Urinary bladder (tissue), 4 donors: ENCODE data around the gene SOST. TPM values are rescaled to one million over a fixed set of nuclear protein-coding genes. Genes with fewer than 3 reads are reported as not detected.
"Not testable (repeated sequence)": the region's sequence is repeated elsewhere in the genome, so short reads cannot be mapped to it uniquely, and the experiment has no call there.

ENCODE experiments used
- DNase-seq: peaks from one replicate; pipeline ENCODE4 v3.0.0-alpha.2; 2015; ENCODE audit errors: extremely low spot score
- H3K27ac ChIP-seq: one replicate; pipeline ENCODE4 v1.5.1; 2013; ENCODE audit warnings: low read depth, mild to moderate bottlenecking, moderate library complexity
- H3K36me3 ChIP-seq: one replicate; pipeline ENCODE4 v1.6.1; 2013; ENCODE audit warnings: mild to moderate bottlenecking, moderate library complexity; ENCODE audit not compliant: insufficient read depth
- H3K4me1 ChIP-seq: one replicate; pipeline ENCODE4 v1.6.1; 2013; ENCODE audit warnings: mild to moderate bottlenecking, moderate library complexity; ENCODE audit not compliant: insufficient read depth
- H3K4me3 ChIP-seq: one replicate; pipeline ENCODE4 v1.5.1; 2013; ENCODE audit warnings: low read depth, low read length
- WGBS: extraction: QIAGEN DNeasy Blood & Tissue Kit; methylation state at CpG from one replicate; pipeline ENCODE4 v1.1.7; 2013; 5-methylcytosine and 5-hydroxymethylcytosine counted together
- polyA plus RNA-seq: library from polyadenylated mRNA; stranded (reverse); fragments of 200-250 nt; gene quantifications from one replicate; pipeline ENCODE4 v1.2.3, GENCODE V29; 2013
- total RNA-seq: library from RNA; depleted of rRNA; stranded (reverse); fragments of >200 nt; gene quantifications from one replicate; pipeline ENCODE4 v1.2.3, GENCODE V29; 2014
- donor health status: healthy with polysubstance abuse.
- donor health status: healthy.

SOST gene
- total RNA-seq, result 0.21 TPM
- not detected for polyA plus RNA-seq

- Histone ChIP-seq H3K4me3 (no peak within 1 kb of the TSS), H3K27ac (no peak within 1 kb of the TSS), H3K4me1 (peaks cover 1% of the 10 kb centered on the region), H3K36me3 (no peaks in the 10 kb centered on the region)
- DNase-seq, result no peak
- WGBS, result 83% methylated on average over 24 of the region's 24 CpGs
Observed at GRCh38 chr17:43758497-43759174, at the start of gene SOST. TSS of gene SOST (minus strand) at chr17:43758791. CDS start at chr17:43758741, 50 bp downstream.

DNA sequence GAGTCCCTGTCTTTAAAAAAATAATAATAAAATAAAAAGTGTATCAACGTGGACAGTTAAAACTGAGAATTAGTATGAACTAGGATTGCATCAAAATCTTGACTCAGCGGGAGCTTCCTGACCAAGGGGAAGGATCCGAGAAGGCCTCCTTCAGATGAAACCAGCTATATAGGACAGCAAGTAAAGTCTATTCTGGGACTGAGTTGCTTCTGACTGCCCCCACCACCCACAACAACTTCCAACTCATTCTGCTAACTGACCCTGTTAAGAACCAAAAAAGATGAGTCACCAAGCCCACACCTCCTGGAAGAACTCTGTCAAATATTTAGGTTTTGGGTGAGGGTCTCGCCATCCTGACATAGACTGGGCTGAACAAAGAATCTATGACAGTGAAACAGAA lies 49.5 kb upstream of the SOST start:
- no peaks in the 10 kb centered on the region for H3K4me1 ChIP-seq
- no peaks in the 10 kb centered on the region for H3K36me3 ChIP-seq
- 93% methylated on average over 4 of the region's 4 CpGs for WGBS
- no peak overlapping the region for H3K27ac ChIP-seq
- no peak overlapping the region for H3K4me3 ChIP-seq
- no peak for DNase-seq

DNA sequence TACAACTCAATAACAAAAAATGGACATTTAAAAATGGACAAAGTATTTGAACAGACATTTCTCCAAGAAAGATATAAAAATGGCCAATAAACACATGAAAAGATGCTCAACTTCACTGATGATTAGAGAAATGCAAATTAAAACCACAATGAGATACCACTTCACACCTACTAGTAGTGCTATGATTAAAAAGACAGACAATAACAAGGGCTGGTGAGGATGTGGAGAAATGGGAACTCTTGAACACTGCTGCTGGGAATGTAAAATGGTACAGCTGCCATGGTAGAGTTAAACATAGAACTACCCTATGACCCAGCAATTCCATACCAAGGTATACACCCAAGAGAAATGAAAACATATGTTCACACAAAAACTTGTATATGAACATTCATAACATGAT lies 46.5 kb upstream of the SOST start:
- Histone ChIP-seq H3K36me3 (no peaks in the 10 kb centered on the region), H3K4me3 (no peak overlapping the region), H3K27ac (no peak overlapping the region), H3K4me1 (no peaks in the 10 kb centered on the region)
- no peak for DNase-seq

DNA sequence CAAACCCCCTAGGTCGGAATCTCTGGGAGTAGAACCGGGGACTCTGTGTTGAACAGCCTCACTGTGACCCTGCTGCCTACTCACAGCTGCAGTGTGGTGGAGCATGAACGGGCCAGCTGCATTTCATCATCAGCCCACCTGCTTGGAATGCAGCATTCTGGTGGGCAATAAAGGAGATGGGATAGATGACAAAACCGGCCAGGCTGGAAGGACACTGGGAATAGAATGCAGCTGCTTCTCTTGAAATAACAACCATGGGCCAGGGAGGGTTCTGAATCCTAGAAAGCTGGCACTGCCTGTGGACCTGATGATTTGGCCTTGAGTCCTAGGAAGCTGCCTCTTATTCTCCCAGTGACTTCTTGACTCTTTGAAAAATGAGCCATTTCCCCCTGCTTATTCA lies 45.2 kb upstream of the SOST start:
- no peak for DNase-seq
- Histone ChIP-seq H3K4me3 (no peak overlapping the region), H3K4me1 (no peaks in the 10 kb centered on the region), H3K36me3 (no peaks in the 10 kb centered on the region), H3K27ac (no peak overlapping the region)
- 55% methylated on average over 4 of the region's 4 CpGs for WGBS

GRCh38 chr17:43801844-43802243 lies 43.3 kb upstream of the SOST start:
- Histone ChIP-seq H3K4me3 (no peak overlapping the region), H3K36me3 (no peaks in the 10 kb centered on the region), H3K27ac (no peak overlapping the region), H3K4me1 (no peaks in the 10 kb centered on the region)
- DNase-seq, result no peak
- WGBS, result 81% methylated on average over 3 of the region's 3 CpGs

- no peaks in the 10 kb centered on the region for H3K4me1 ChIP-seq
- 94% methylated on average over 3 of the region's 3 CpGs for WGBS
- H3K27ac ChIP-seq, result no peak overlapping the region
- H3K4me3 ChIP-seq, result no peak overlapping the region
- no peaks in the 10 kb centered on the region for H3K36me3 ChIP-seq
- DNase-seq, result no peak
Observed at GRCh38 chr17:43800736-43801135, 42.1 kb upstream of the SOST start.

GRCh38 chr17:43799047-43799446 lies 40.5 kb upstream of the SOST start:
- no peak overlapping the region for H3K4me3 ChIP-seq
- no peaks in the 10 kb centered on the region for H3K4me1 ChIP-seq
- H3K27ac ChIP-seq, result no peak overlapping the region
- H3K36me3 ChIP-seq, result no peaks in the 10 kb centered on the region
- DNase-seq, result no peak
- 85% methylated on average over 2 of the region's 2 CpGs for WGBS

DNA sequence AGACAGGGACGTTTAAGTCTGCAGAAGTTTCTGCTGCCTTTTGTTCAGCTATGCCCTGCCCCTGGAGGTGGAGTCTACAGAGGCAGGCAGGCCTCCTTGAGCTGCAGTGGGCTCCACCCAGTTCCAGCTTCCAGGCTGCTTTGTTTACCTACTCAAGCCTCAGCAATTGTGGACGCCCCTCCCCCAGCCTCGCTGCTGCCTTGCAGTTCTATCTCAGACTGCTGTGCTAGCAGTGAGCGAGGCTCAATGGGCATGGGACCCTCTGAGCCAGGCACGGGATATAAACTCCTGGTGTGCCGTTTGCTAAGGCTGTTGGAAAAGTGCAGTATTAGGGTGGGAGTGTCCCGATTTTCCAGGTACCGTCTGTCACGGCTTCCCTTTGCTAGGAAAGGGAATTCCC lies 39.4 kb upstream of the SOST start:
- not testable (repeated sequence) for H3K4me3 ChIP-seq, H3K27ac ChIP-seq, H3K4me1 ChIP-seq, H3K36me3 ChIP-seq, DNase-seq
- WGBS, result 85% methylated on average over 9 of the region's 9 CpGs

GRCh38 chr17:43792668-43793067 lies 34.1 kb upstream of the SOST start:
- not testable (repeated sequence) for H3K36me3 ChIP-seq, DNase-seq, H3K4me3 ChIP-seq, H3K4me1 ChIP-seq, H3K27ac ChIP-seq
- WGBS, result 93% methylated on average over 4 of the region's 4 CpGs

GRCh38 chr17:43791589-43791988 lies 33.0 kb upstream of the SOST start:
- 11% methylated on average over 3 of the region's 3 CpGs for WGBS

DNA sequence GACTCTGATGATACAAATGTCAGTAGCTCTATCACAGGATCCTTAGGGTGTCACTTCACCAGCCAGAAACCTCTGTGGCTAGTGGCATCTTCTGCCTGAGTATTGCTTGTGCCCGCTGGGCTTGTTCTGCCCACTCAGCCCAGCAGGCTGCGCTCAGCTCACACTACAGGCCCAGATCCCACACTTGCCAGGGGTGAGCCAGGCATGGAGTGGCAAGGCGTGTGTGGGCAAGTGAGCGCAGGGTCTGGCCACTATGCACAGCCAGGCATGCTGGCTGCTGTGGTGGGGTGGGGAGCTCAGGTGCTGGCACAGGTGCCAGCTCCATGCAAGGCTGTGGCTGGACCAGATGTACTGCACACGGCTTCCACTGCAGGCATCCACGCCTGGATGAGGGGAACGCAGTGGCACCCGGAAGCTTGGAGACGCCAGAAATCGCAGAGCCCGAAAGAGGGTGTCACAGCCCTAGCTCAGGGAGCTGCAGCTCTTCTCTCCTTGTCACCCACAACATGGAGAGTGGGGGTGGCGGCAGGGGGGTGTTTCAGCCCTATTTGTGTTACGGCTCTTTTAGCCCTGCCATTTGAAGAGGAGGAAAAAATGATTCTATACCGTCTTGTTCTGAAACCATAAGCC lies 31.8 kb upstream of the SOST start:
- H3K4me3 ChIP-seq, result no peak overlapping the region
- H3K4me1 ChIP-seq, result no peaks in the 10 kb centered on the region
- H3K36me3 ChIP-seq, result no peaks in the 10 kb centered on the region
- WGBS, result 88% methylated on average over 14 of the region's 14 CpGs
- DNase-seq, result no peak
- H3K27ac ChIP-seq, result no peak overlapping the region

More at GRCh38 chr17:43791589-43791988, 33.0 kb upstream of the SOST start:
- DNase-seq, result no peak
- Histone ChIP-seq H3K36me3 (no peaks in the 10 kb centered on the region), H3K27ac (no peak overlapping the region), H3K4me1 (no peaks in the 10 kb centered on the region), H3K4me3 (no peak overlapping the region)

DNA sequence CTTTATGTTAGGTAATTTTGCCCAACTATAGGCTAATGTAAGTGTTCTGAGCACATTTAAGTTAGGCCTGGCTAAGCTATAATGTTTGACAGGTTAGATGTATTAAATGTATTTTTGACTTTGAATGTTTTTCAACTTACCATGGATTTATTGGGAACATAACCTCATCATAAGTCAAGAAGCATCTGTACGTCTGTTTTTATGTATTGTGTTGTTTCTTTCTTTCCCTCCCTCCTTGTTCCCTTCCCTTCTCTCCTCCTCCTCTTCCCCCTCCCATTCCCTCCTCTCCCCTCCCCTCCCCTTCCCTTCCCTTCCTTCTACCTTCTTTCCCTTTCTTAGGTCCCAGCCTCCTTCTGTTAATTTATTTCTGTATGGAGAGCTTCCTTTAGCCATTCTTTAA lies 30.9 kb upstream of the SOST start:
- H3K4me3 ChIP-seq, result no peak overlapping the region
- no peak overlapping the region for H3K27ac ChIP-seq
- no peaks in the 10 kb centered on the region for H3K4me1 ChIP-seq
- WGBS, result 90% methylated on average over 1 of the region's 1 CpG
- H3K36me3 ChIP-seq, result no peaks in the 10 kb centered on the region
- DNase-seq, result no peak

DNA sequence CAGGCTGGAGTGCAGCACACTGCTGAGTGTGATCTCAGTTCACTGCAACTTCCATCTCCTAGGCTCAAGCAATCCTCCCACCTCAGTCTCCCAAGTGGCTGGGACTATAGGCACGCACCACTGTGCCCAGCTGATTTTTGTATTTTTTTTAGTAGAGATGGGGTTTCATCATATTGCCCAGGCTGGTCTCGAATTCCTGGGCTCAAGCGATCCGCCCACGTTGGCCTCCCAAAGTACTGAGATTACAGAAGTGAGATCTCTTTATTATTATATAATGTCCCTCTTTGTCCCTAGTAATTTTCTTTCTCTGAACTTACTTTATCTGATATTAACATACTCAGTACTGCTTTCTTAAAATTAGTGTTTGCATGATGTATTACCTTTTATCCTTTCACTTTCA lies 29.9 kb upstream of the SOST start:
- H3K4me1 ChIP-seq, result no peaks in the 10 kb centered on the region
- WGBS, result 84% methylated on average over 5 of the region's 5 CpGs
- H3K27ac ChIP-seq, result no peak overlapping the region
- no peak for DNase-seq
- no peaks in the 10 kb centered on the region for H3K36me3 ChIP-seq
- H3K4me3 ChIP-seq, result no peak overlapping the region

DNA sequence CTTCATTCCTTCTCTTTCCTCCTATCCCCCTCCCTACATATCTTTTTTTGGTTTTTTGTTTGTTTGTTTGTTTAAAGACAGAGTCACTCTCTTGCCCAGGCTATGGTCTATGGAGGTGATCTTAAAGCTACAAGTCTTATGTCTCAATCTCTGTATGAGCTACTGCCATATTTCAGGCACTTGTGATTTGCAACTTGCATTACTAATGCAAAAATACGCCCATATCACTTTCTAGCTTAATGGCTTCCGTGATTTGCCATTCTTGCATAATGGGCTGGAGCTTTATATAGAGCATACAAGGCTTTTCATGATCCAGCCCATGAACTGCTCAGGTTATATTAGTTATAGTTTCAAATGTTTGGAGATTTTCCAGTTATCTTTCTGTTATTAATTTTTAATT lies 29.1 kb upstream of the SOST start:
- no peaks in the 10 kb centered on the region for H3K36me3 ChIP-seq
- DNase-seq, result no peak
- no peak overlapping the region for H3K4me3 ChIP-seq
- no peaks in the 10 kb centered on the region for H3K4me1 ChIP-seq
- 65% methylated on average over 2 of the region's 2 CpGs for WGBS
- H3K27ac ChIP-seq, result no peak overlapping the region
